Measurements from ENCODE around the gene TLE2.
"Not testable (repeated sequence)": the region's sequence is repeated elsewhere in the genome, so short reads cannot be mapped to it uniquely, and the experiment has no call there.

The TLE2 gene

DNA sequence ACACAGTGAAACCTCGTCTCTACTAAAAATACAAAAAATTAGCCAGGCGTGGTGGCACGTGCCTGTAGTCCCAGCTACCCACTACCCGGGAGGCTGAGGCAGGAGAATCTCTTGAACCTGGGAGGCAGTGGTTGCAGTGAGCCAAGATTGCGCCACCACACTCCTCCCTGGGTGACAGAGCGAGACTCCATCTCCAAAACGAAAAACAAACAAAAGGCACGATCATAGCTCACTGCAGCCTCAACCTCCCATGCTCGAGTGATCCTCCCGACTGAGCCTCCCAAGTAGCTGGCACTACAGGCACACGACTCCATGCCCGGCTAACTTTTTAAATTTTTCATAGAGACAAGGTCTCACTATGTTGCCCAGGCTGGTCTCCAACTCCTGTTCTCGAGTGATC lies 17.0 kb downstream of the TLE2 start:
- DNase-seq, result not testable (repeated sequence)

DNA sequence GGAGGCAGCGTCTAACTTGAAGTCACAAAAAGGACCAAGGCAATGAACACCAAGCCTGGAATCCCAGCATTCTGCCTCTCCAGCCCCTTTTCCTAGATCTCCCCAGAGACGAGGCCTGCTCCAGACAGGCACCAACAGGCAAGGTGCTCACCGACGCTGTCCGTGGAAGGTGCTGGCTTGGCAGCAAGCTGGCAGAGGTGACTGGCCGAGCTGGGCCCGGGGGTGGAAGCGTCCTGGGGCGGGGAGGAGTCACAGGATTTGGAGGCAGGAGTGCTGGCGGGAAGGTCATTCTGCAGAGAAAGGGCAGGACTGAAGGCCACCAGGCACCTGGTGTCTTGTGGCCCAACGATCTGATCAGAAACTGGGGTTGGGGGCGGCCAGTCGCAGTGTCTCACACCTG lies 18.2 kb downstream of the TLE2 start:
- no peak for DNase-seq

DNA sequence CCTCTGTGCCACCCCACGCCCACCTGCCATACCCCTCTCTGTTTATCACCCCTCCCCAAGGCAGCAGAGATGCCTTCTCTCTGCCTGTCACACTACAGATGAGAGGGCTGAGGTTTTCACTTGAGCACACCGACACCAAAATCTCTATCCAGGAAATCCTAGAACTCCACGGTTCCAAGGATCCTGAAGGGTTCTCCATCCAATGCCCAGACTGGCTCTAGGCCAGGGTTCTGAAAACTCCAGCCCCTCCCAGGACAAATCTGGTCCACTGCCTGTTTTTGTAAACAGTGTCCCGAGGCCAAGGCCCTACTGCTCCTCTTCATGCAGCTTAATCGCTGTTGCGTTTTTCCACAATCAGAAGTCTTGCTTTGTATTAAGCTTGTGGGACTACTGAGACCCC lies 20.1 kb downstream of the TLE2 start:
- DNase-seq, result no peak

- DNase-seq, result no peak
Measured at GRCh38 chr19:3007975-3008374, 21.1 kb downstream of the TLE2 start.

GRCh38 chr19:3006075-3006767 lies 22.9 kb downstream of the TLE2 start:
- DNase-seq, result no peak

DNA sequence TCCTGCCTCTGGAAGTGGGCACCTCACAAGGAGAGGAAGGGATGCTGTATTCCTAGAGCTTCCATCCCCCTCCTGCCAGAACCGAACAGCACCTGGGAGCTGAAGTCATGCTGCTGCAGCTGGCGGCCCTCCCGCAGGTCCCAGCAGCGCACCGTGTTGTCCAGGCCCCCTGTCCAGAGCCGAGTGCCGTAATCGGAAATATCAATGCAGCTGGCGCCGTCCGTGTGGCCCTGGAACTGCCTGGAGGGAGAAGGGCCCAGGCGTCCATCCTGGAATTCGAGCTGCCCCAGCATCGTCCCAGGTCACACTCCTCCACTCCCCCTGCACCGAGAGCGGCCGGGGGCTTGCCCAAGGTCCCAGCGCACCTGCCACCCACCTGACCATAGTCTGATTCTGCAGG lies 23.7 kb downstream of the TLE2 start:
- no peak for DNase-seq

GRCh38 chr19:3004522-3004921 lies 24.6 kb downstream of the TLE2 start:
- no peak for DNase-seq

DNA sequence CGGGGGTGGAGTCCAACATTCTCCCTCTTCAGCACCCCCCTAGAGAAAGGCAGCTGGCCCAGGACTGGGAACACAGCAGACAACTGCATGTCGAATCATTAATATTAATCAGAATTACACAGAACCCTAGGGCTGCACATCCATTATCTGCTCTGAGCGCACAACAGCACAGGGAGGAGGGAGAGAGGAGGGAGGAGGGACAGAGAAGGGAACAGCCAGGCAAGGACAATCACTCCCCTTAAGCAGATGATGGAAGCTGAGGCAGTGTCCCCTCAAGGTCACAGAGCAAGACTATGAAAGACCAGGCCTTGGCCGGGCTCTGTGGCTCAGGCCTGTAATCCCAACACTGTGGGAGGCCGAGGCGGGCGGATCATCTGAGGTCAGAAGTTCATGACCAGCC lies 26.0 kb downstream of the TLE2 start:
- no peak for DNase-seq

GRCh38 chr19:3001235-3001800 lies 27.8 kb downstream of the TLE2 start:
- DNase-seq, result no peak

DNA sequence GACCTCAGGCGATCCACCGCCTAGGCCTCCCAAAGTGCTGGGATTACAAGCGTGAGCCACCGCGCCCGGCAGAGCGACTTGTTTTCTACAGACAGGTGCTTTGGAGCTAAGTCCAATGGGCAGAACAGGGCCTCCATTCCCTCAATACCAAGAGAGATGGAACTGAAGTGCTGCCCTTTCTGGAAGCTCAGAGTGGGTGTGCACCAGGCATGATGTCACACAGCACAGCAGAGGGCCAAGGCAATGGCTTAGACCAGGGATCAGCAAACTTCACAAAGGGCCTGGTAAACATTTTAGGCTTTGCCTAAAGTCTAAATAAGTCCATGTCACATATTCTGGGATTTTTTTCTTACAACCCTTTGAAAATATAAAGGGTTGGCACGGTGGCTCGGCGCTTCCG lies 30.4 kb downstream of the TLE2 start:
- no peak for DNase-seq

DNA sequence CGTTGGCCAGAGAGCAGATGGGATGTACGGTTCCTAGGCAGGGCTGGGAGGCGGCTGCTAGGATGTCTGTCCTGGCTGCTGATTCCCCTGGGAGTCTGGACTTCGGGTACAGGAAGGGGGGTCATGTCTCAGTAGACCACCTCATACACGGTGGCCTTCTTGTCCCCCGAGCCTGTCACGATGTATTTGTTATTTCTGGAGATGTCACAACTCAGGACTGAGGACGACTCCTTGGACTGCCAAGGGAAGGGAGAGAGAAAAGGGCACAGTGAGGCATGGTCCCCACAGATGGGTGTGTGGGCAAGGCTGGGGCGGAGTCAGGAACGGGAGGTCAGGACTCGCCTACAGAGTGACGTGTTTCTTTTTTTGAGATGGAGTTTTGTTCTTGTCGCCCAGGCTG lies 31.4 kb downstream of the TLE2 start:
- DNase-seq, result no peak

GRCh38 chr19:2994588-2995131 lies 34.4 kb downstream of the TLE2 start:
- no peak for DNase-seq

DNA sequence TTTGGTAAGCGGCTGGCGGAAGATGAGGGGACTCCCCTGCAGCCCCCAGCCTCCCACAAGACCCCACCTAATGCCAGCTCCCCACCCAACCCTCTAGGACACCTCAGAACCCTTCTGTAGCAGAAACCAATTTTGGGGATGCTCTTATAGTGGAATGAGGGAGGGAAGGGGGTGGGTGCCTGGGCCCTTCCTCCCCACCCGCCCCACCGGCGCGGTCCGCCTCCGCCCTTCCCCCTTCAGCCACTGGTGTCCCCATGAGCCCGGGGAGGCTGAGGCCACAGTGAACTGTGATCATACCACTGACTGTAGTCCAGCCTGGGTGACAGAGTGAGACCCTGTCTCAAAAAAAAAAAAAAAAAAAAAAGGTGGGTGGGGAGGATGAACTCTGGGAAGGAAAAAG lies 35.5 kb downstream of the TLE2 start:
- no peak for DNase-seq

DNA sequence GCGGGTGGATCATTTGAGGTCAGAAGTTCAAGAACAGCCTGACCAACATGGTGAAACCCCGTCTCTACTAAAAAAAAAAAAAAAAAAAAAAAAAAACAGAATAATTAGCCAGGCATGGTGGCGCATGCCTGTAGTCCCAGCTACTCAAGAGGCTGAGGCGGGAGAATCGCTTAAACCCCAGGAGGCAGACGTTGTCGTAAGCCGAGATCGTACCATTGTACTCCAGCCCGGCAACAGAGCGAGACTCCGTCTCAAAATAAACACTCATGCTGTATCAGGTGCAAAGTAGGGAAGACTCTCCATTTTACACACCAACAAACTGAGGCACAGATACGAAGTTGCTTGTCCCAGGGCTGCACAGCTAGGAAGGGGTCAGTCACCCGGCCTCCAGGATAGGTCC lies 36.1 kb downstream of the TLE2 start:
- DNase-seq, result no peak

GRCh38 chr19:2992333-2992732 lies 36.7 kb downstream of the TLE2 start:
- not testable (repeated sequence) for DNase-seq

GRCh38 chr19:2989236-2989946 lies 39.7 kb downstream of the TLE2 start:
- no peak for DNase-seq

- DNase-seq, result no peak
Measured at GRCh38 chr19:2988568-2988967, 40.5 kb downstream of the TLE2 start.

- DNase-seq, result no peak
Measured at GRCh38 chr19:2987797-2988196, 41.3 kb downstream of the TLE2 start.

DNA sequence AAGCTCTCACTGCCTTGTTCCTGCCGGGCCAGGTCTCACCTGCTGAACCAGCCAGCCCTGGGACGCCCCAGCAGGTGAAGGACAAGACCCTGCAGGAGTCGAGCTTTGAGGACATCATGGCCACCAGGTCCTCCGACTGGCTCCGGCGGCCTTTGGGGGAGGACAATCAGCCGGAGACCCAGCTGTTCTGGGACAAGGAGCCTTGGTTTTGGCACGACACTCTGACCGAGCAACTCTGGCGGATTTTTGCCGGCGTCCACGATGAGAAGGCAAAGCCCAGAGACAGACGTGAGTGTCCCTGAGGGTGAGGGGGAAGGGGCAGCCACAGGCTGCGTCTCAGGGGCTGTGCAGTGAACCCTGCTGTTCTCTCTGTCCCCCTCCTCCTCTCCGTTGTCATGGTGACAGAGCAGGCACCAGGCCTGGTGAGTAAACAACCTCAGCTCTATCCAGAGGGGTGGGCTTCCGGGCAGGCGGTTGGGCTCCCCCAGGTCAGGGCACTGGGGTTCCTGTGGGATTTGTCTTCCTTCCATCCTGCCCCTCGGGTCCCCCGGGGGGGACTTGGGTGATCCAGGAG lies 42.0 kb downstream of the TLE2 start:
- DNase-seq, result no peak

GRCh38 chr19:2984215-2984528 lies 44.9 kb downstream of the TLE2 start:
- peak; percentile 93 for DNase-seq

GRCh38 chr19:2983351-2984214 lies 45.5 kb downstream of the TLE2 start:
- peak; percentile 63 for DNase-seq

GRCh38 chr19:2982983-2983350 lies 46.1 kb downstream of the TLE2 start:
- peak; percentile 80 for DNase-seq

- DNase-seq, result no peak
Measured at GRCh38 chr19:2982561-2982960, 46.5 kb downstream of the TLE2 start.
